Measurements from ENCODE around the gene GK. TPM values are rescaled to one million over a fixed set of nuclear protein-coding genes. Genes with fewer than 3 reads are reported as not detected.

GK gene
- total RNA-seq, 1 donor, result 5.8 TPM

GRCh38 chrX:30777575-30777974, 124.4 kb downstream of the GK start:
- no peaks in the 10 kb centered on the region for H3K27me3 ChIP-seq (ENCODE audit: insufficient read depth, low read length)
- H3K9me3 ChIP-seq (ENCODE audit: low read depth, low read length), result no peaks in the 10 kb centered on the region
- H2AFZ ChIP-seq (ENCODE audit: low read length), result no peak overlapping the region
- no peak overlapping the region for H3K4me3 ChIP-seq (ENCODE audit: insufficient read depth, low read length)
- H3K27ac ChIP-seq (ENCODE audit: low read depth, low read length), result no peak overlapping the region
- H3K4me2 ChIP-seq (ENCODE audit: insufficient read depth, low read length), result no peak overlapping the region
- H3K36me3 ChIP-seq (ENCODE audit: insufficient read depth, low read length), result no peaks in the 10 kb centered on the region
- no peak for TF ChIP-seq CTCF (IDR thresholded peaks at IDR 0.05; ENCODE audit: extremely low read depth, low read depth, low read length)
- H3K79me2 ChIP-seq (ENCODE audit: insufficient read depth, low read length), result no peaks in the 10 kb centered on the region
- no peaks in the 10 kb centered on the region for H4K20me1 ChIP-seq (ENCODE audit: insufficient read depth, low read length)
- no peaks in the 10 kb centered on the region for H3K4me1 ChIP-seq (ENCODE audit: insufficient read depth, low read length)
- no peak for DNase-seq (ENCODE audit: insufficient read length, low spot score, missing footprints)

GRCh38 chrX:30779453-30780030, 126.3 kb downstream of the GK start:
- no peak for TF ChIP-seq CTCF (IDR thresholded peaks at IDR 0.05; ENCODE audit: extremely low read depth, low read depth, low read length)
- H3K27ac ChIP-seq (ENCODE audit: low read depth, low read length), result no peak overlapping the region
- no peaks in the 10 kb centered on the region for H3K27me3 ChIP-seq (ENCODE audit: insufficient read depth, low read length)
- H3K4me1 ChIP-seq (ENCODE audit: insufficient read depth, low read length), result no peaks in the 10 kb centered on the region
- no peak overlapping the region for H3K4me3 ChIP-seq (ENCODE audit: insufficient read depth, low read length)
- no peak overlapping the region for H3K4me2 ChIP-seq (ENCODE audit: insufficient read depth, low read length)
- no peaks in the 10 kb centered on the region for H3K79me2 ChIP-seq (ENCODE audit: insufficient read depth, low read length)
- H3K9me3 ChIP-seq (ENCODE audit: low read depth, low read length), result no peaks in the 10 kb centered on the region
- no peaks in the 10 kb centered on the region for H3K36me3 ChIP-seq (ENCODE audit: insufficient read depth, low read length)
- H2AFZ ChIP-seq (ENCODE audit: low read length), result no peak overlapping the region
- H4K20me1 ChIP-seq (ENCODE audit: insufficient read depth, low read length), result no peaks in the 10 kb centered on the region
- DNase-seq (ENCODE audit: insufficient read length, low spot score, missing footprints), result no peak

Small RNA genes lying within 50 kb of the gene (small RNA-seq; reads per million reads assigned to genes)
- not detected for gene CKS1BP6

Other genes with a start within 250 kb of the GK start
- gene TASL, start 75.7 kb upstream of the GK start, total RNA-seq, result not detected in 2 replicates
- 15.2 and 16.2 TPM in 2 replicates for gene TAB3, start 235.8 kb downstream of the GK start, total RNA-seq

Data from osteoblast (primary cell).